Activated CD8-positive, alpha-beta memory T cell treated with anti-CD3 and anti-CD28 coated beads, Interleukin-2, amount 10 ng/mL, durations not matched to agents 7 days and 5 days (primary cell): ENCODE measurements around the gene SCUBE1. TPM values are rescaled to one million over a fixed set of nuclear protein-coding genes. Genes with fewer than 3 reads are reported as not detected.

Source experiments
- ATAC-seq: fragments of 150-1000 bp; cut with Tn5 transposase; one replicate; pipeline ENCODE4 v1.10.0; 2021; ENCODE audit warnings: moderate library complexity
- CTCF ChIA-PET: fragments of 350-600 bp; sonication (Branson Sonifier 250); formaldehyde crosslinking; loops from one replicate; lab custom pipeline; 2021; ENCODE audit warnings: antibody characterized with exemption; lab: Charles Lee
- DNase-seq: peaks from one replicate; pipeline ENCODE4 v3.0.0-alpha.2; 2020
- H3K27ac Mint-ChIP-seq: one replicate; pipeline ENCODE4 v1.8.0; 2021; ENCODE audit warnings: mild to moderate bottlenecking, mixed read lengths
- H3K27me3 Mint-ChIP-seq: one replicate; pipeline ENCODE4 v1.8.0; 2021; ENCODE audit warnings: mixed read lengths
- H3K36me3 Mint-ChIP-seq: one replicate; pipeline ENCODE4 v1.8.0; 2021; ENCODE audit warnings: mild to moderate bottlenecking, mixed read lengths
- H3K4me1 Mint-ChIP-seq: one replicate; pipeline ENCODE4 v1.8.0; 2021; ENCODE audit warnings: mixed read lengths
- H3K4me3 Mint-ChIP-seq: one replicate; pipeline ENCODE4 v1.8.0; 2021; ENCODE audit warnings: mild to moderate bottlenecking, moderate library complexity, mixed read lengths
- H3K9me3 Mint-ChIP-seq: one replicate; pipeline ENCODE4 v1.8.0; 2022; ENCODE audit warnings: low read depth, mixed read lengths
- total RNA-seq, 2 experiments: library from RNA; stranded (reverse); gene quantifications; one replicate each; pipeline ENCODE4 v1.2.3, GENCODE V29; 2021

The SCUBE1 gene
- total RNA-seq, 2 experiments from 2014 or later, result 0.40 to 3.0 TPM

DNA sequence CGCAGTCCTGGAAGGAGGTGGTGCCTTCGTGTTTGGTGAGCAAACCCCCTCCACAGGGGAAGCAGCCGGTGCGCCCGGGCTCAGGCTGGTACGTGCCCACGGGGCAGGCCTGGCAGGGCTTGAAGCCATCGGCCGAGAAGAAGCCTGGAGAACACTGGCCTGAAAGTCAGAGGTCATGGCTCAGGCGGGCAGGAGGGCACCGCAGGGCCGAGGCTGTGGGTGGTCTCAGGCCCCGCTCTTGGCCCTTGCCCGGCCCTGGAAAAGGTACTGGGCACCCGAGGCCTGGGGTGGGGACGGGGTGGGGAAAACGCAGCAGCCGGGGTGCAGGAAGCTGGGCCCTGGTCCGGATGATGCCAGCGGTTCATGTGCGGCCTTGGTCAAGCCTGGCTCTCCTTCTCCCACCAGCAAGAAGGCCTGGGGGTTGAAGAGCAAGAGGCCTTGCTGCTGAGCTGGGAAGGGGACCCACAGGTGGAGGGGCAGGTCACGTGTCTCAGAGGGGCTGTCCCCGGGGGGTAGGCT, 130.7 kb downstream of the SCUBE1 start:
- Mint-ChIP-seq H3K36me3 (no peaks in the 10 kb centered on the region), H3K27me3 (no peaks in the 10 kb centered on the region), H3K27ac (no peak overlapping the region), H3K4me3 (no peak overlapping the region), H3K4me1 (no peaks in the 10 kb centered on the region), H3K9me3 (no peaks in the 10 kb centered on the region)
- CTCF ChIA-PET, result no interaction called here
- ATAC-seq (no peak), DNase-seq (no peak)

DNA sequence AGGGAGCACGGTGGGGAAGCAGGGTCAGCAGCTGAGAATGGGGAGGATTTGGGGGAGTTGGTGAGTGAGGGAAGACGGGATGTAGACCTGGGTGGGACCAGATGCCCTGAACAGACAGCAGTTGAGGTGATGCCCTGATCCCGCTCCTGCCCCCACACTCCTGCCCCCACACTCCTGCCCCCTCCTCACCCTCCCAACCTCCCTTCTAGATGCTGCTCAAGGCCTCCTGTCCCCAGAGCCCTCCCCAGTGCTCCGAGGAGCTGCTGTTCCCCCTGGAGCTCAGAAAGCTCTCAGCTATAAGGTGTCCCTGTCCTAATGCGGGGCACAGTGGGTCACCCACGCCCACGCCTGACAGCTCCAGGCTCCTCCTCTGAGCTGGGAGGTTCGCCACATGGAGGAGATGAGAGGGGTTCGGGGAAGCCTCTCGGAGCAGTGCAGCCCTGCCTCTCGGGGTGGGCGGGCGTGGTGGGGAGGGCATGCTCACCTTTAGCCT, 131.2 kb downstream of the SCUBE1 start:
- ATAC-seq (no peak), DNase-seq (no peak)
- Mint-ChIP-seq H3K4me1 (no peaks in the 10 kb centered on the region), H3K27ac (no peak overlapping the region), H3K9me3 (no peaks in the 10 kb centered on the region), H3K36me3 (no peaks in the 10 kb centered on the region), H3K27me3 (no peaks in the 10 kb centered on the region), H3K4me3 (no peak overlapping the region)
- CTCF ChIA-PET, result no interaction called here

- Mint-ChIP-seq H3K27me3 (no peaks in the 10 kb centered on the region), H3K4me1 (no peaks in the 10 kb centered on the region), H3K36me3 (no peaks in the 10 kb centered on the region), H3K4me3 (no peak overlapping the region), H3K27ac (no peak overlapping the region), H3K9me3 (no peaks in the 10 kb centered on the region)
- ATAC-seq, result no peak
- CTCF ChIA-PET, result interaction anchor here (1.4 kb wide), 1 partner anchor 136 kb away, joined by 3 read pairs; no protein-coding TSS in a partner anchor
- DNase-seq, result no peak
These were observed 132.3 kb downstream of the SCUBE1 start for GRCh38 chr22:43210631-43211515.

- CTCF ChIA-PET, result interaction anchor here (1.1 to 1.4 kb wide), 2 partner anchors 64 to 136 kb away, joined by 3 read pairs; no protein-coding TSS in a partner anchor
- ATAC-seq (no peak), DNase-seq (no peak)
- no peaks in the 10 kb centered on the region for H3K36me3 Mint-ChIP-seq
- H3K27me3 Mint-ChIP-seq, result no peaks in the 10 kb centered on the region
- H3K4me1 Mint-ChIP-seq, result no peaks in the 10 kb centered on the region
- no peak overlapping the region for H3K27ac Mint-ChIP-seq
- no peaks in the 10 kb centered on the region for H3K9me3 Mint-ChIP-seq
- no peak overlapping the region for H3K4me3 Mint-ChIP-seq
These were observed 133.2 kb downstream of the SCUBE1 start for GRCh38 chr22:43209971-43210370.

DNA sequence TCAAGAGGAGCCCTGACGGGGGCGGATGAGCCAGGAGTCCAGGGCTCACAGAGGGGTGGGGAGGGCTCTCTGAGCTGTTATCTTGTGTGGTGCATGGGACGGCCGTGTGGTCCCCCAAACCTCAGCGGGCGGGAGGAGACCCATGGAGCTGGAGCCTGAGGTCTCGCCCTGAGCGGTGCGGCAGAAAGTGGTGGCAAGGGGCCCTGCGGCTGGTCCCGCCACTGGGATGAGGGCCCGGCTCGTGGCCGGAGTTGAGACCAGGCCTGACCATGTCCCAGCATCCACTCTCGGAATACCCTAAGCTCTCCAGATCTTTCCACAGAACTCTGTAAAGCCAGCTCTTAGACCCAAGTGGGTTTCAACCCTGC, 133.7 kb downstream of the SCUBE1 start:
- Mint-ChIP-seq H3K27me3 (no peaks in the 10 kb centered on the region), H3K27ac (no peak overlapping the region), H3K4me3 (no peak overlapping the region), H3K36me3 (no peaks in the 10 kb centered on the region), H3K9me3 (no peaks in the 10 kb centered on the region), H3K4me1 (no peaks in the 10 kb centered on the region)
- DNase-seq, result no peak
- CTCF ChIA-PET, result interaction anchor here (1.1 to 1.4 kb wide), 2 partner anchors 64 to 137 kb away, joined by 3 read pairs; no protein-coding TSS in a partner anchor
- no peak for ATAC-seq

- Mint-ChIP-seq H3K4me1 (no peaks in the 10 kb centered on the region), H3K9me3 (no peaks in the 10 kb centered on the region), H3K27ac (no peak overlapping the region), H3K27me3 (no peaks in the 10 kb centered on the region), H3K4me3 (no peak overlapping the region), H3K36me3 (no peaks in the 10 kb centered on the region)
- DNase-seq (no peak), ATAC-seq (no peak)
- CTCF ChIA-PET, result interaction anchor here (1.1 to 1.4 kb wide), 2 partner anchors 65 to 138 kb away, joined by 3 read pairs; no protein-coding TSS in a partner anchor
These were observed 134.3 kb downstream of the SCUBE1 start for GRCh38 chr22:43208703-43209522.

GRCh38 chr22:43207849-43208702, 135.1 kb downstream of the SCUBE1 start:
- CTCF ChIA-PET, result no interaction called here
- H3K4me3 Mint-ChIP-seq, result no peak overlapping the region
- H3K27ac Mint-ChIP-seq, result no peak overlapping the region
- no peaks in the 10 kb centered on the region for H3K36me3 Mint-ChIP-seq
- H3K4me1 Mint-ChIP-seq, result no peaks in the 10 kb centered on the region
- no peak for DNase-seq
- no peaks in the 10 kb centered on the region for H3K9me3 Mint-ChIP-seq
- no peak for ATAC-seq
- H3K27me3 Mint-ChIP-seq, result no peaks in the 10 kb centered on the region

- H3K36me3 Mint-ChIP-seq, result no peaks in the 10 kb centered on the region
- no peak overlapping the region for H3K27ac Mint-ChIP-seq
- DNase-seq, result no peak
- H3K4me3 Mint-ChIP-seq, result no peak overlapping the region
- H3K9me3 Mint-ChIP-seq, result no peaks in the 10 kb centered on the region
- ATAC-seq, result no peak
- H3K27me3 Mint-ChIP-seq, result no peaks in the 10 kb centered on the region
- H3K4me1 Mint-ChIP-seq, result no peaks in the 10 kb centered on the region
- CTCF ChIA-PET, result no interaction called here
These were observed 135.8 kb downstream of the SCUBE1 start for GRCh38 chr22:43207386-43207785.

- ATAC-seq, result no peak
These were observed 136.5 kb downstream of the SCUBE1 start for GRCh38 chr22:43206509-43207161.

GRCh38 chr22:43205748-43206508, 137.2 kb downstream of the SCUBE1 start:
- H3K27me3 Mint-ChIP-seq, result no peaks in the 10 kb centered on the region
- CTCF ChIA-PET, result no interaction called here
- H3K27ac Mint-ChIP-seq, result no peak overlapping the region
- no peak overlapping the region for H3K4me3 Mint-ChIP-seq
- no peaks in the 10 kb centered on the region for H3K36me3 Mint-ChIP-seq
- no peaks in the 10 kb centered on the region for H3K9me3 Mint-ChIP-seq
- DNase-seq (no peak), ATAC-seq (no peak)
- no peaks in the 10 kb centered on the region for H3K4me1 Mint-ChIP-seq

More at GRCh38 chr22:43206509-43207161, 136.5 kb downstream of the SCUBE1 start:
- H3K27me3 Mint-ChIP-seq, result no peaks in the 10 kb centered on the region
- H3K9me3 Mint-ChIP-seq, result no peaks in the 10 kb centered on the region
- CTCF ChIA-PET, result no interaction called here
- no peak for DNase-seq
- no peaks in the 10 kb centered on the region for H3K36me3 Mint-ChIP-seq
- no peak overlapping the region for H3K4me3 Mint-ChIP-seq
- H3K4me1 Mint-ChIP-seq, result no peaks in the 10 kb centered on the region
- H3K27ac Mint-ChIP-seq, result no peak overlapping the region

GRCh38 chr22:43205261-43205691, 137.9 kb downstream of the SCUBE1 start:
- Mint-ChIP-seq H3K27me3 (no peaks in the 10 kb centered on the region), H3K36me3 (no peaks in the 10 kb centered on the region), H3K27ac (no peak overlapping the region), H3K4me1 (no peaks in the 10 kb centered on the region), H3K4me3 (no peak overlapping the region), H3K9me3 (no peaks in the 10 kb centered on the region)
- DNase-seq (no peak), ATAC-seq (no peak)
- CTCF ChIA-PET, result no interaction called here
